Body of pancreas (tissue), 4 donors: ENCODE results near the gene DAPK2. TPM values are rescaled to one million over a fixed set of nuclear protein-coding genes. Genes with fewer than 3 reads are reported as not detected.

Experiments
- ATAC-seq: fragments of 150-250 bp; one replicate; pipeline ENCODE4 v1.9.1; 2016
- DNase-seq, 4 donors: peaks; one replicate each; pipeline ENCODE4 v3.0.0-alpha.2; 2019
- H3K27ac ChIP-seq, 4 donors: fragments of 200-600 bp; sonication (generic); 1 replicate in 3 of 4; 2 replicates in 1 of 4; pipeline versions ENCODE4 v1.5.1 to v1.6.1; 2016 to 2019; ENCODE audit warnings: mild to moderate bottlenecking in 1 of 4, mixed read lengths in 1 of 4, moderate library complexity in 1 of 4
- H3K27me3 ChIP-seq, 2 donors: fragments of 200-600 bp; sonication (generic); one replicate each; pipeline ENCODE4 v1.6.0; 2016; ENCODE audit warnings: mild to moderate bottlenecking in 1 of 2
- H3K36me3 ChIP-seq, 2 donors: fragments of 200-600 bp; sonication (generic); replicated peaks in 1 of 2; 2 replicates each; pipeline ENCODE4 v1.5.1; 2016; ENCODE audit warnings: low read depth in 2 of 2; ENCODE audit not compliant: insufficient read depth in 1 of 2
- H3K4me1 ChIP-seq: fragments of 200-600 bp; sonication (generic); one replicate; pipeline ENCODE4 v1.6.0; 2016
- H3K4me3 ChIP-seq, 2 donors: fragments of 200-600 bp; sonication (generic); 1 replicate in 1 of 2; 2 replicates in 1 of 2; pipeline ENCODE4 v1.5.1; 2016 to 2019
- H3K9me3 ChIP-seq, 3 donors: fragments of 200-600 bp; sonication (generic); 1 replicate in 2 of 3; 2 replicates in 1 of 3; pipeline ENCODE4 v1.5.1; 2016
- CTCF ChIP-seq, 7 experiments: fragments of 450-650 bp in 4 of 7; fragments of 200-600 bp in 3 of 7; sonication (generic) in 3 of 7; IDR thresholded peaks; one replicate each; pipeline ENCODE4 v1.5.1; 2016 to 2019; ENCODE audit warnings: antibody characterized with exemption in 7 of 7
- POLR2A ChIP-seq, 3 donors: fragments of 450-650 bp; IDR thresholded peaks; one replicate each; pipeline ENCODE4 v1.6.1; 2016; ENCODE audit warnings: antibody characterized with exemption in 3 of 3, mild to moderate bottlenecking in 2 of 3
- WGBS, 2 donors: methylation state at CpG; one replicate each; pipeline ENCODE4 v1.1.5; 2017; 5-methylcytosine and 5-hydroxymethylcytosine counted together
- intact Hi-C: fragments of 100-400 bp; cut with DNase I; formaldehyde crosslinking; loops from one replicate; pipeline ENCODE4 v1.15.1; 2023
- total RNA-seq, 2 donors: library from RNA; depleted of rRNA; stranded (reverse); fragments of >200 nt; gene quantifications; one replicate each; pipeline ENCODE4 v1.1.0, GENCODE V29; 2016

Gene DAPK2
- total RNA-seq, 2 donors from 2014 or later = 2.9 to 5.9 TPM

GRCh38 chr15:64013179-64014062 lies 32.9 kb downstream of the DAPK2 start:
- H3K27me3 ChIP-seq = no peaks in the 10 kb centered on the region
- peaks cover 69% of the 10 kb centered on the region for H3K4me1 ChIP-seq
- no peak overlapping the region for H3K4me3 ChIP-seq
- H3K27ac ChIP-seq = peak overlapping the region; percentile 6 to 75 (median 26)
- H3K9me3 ChIP-seq = no peaks in the 10 kb centered on the region
- WGBS, 2 donors = 75 to 83% methylated on average over 3 of the region's 3 CpGs
- no peak for TF ChIP-seq CTCF (IDR thresholded peaks at IDR 0.05)
- TF ChIP-seq POLR2A (IDR thresholded peaks at IDR 0.05) = no peak
- H3K36me3 ChIP-seq = no peaks in the 10 kb centered on the region
- intact Hi-C loops = no loop called here
- ATAC-seq (no peak), DNase-seq (peak in 1 of 4 donors; percentile 22)

- 67 to 79% methylated on average over 1 of the region's 1 CpG for WGBS, 2 donors
- no peak for DNase-seq
- TF ChIP-seq POLR2A (IDR thresholded peaks at IDR 0.05) (no peak), CTCF (IDR thresholded peaks at IDR 0.05) (no peak)
- Histone ChIP-seq H3K27ac (no peak overlapping the region), H3K4me3 (no peak overlapping the region), H3K4me1 (peaks cover 52% of the 10 kb centered on the region), H3K27me3 (no peaks in the 10 kb centered on the region), H3K9me3 (no peaks in the 10 kb centered on the region), H3K36me3 (no peaks in the 10 kb centered on the region)
- ATAC-seq = no peak
- intact Hi-C loops = no loop called here
These were observed 34.5 kb downstream of the DAPK2 start for GRCh38 chr15:64011736-64012135.

- H3K36me3 ChIP-seq = no peaks in the 10 kb centered on the region
- whole genome bisulfite sequencing, 2 donors = 42 to 47% methylated on average over 3 of the region's 3 CpGs
- ATAC-seq = peak; percentile 84
- intact Hi-C loops = no loop called here
- TF ChIP-seq POLR2A (IDR thresholded peaks at IDR 0.05) = no peak
- peaks cover 42% of the 10 kb centered on the region for H3K4me1 ChIP-seq
- H3K9me3 ChIP-seq = no peaks in the 10 kb centered on the region
- H3K27me3 ChIP-seq = no peaks in the 10 kb centered on the region
- H3K4me3 ChIP-seq = no peak overlapping the region
- peak overlapping the region in 1 of 4 donors; percentile 22 for H3K27ac ChIP-seq
- DNase-seq = peak; percentile 77 to 87 (median 81)
These were observed 35.6 kb downstream of the DAPK2 start for GRCh38 chr15:64010719-64011118.

- no peaks in the 10 kb centered on the region for H3K36me3 ChIP-seq
- DNase-seq = no peak
- H3K4me3 ChIP-seq = no peak overlapping the region
- WGBS, 2 donors = 76 to 81% methylated on average over 4 of the region's 4 CpGs
- no peaks in the 10 kb centered on the region for H3K9me3 ChIP-seq
- TF ChIP-seq CTCF (IDR thresholded peaks at IDR 0.05) (no peak), POLR2A (IDR thresholded peaks at IDR 0.05) (no peak)
- peaks cover 41% of the 10 kb centered on the region for H3K4me1 ChIP-seq
- no peak overlapping the region for H3K27ac ChIP-seq
- intact Hi-C loops = no loop called here
- no peak for ATAC-seq
- H3K27me3 ChIP-seq = no peaks in the 10 kb centered on the region
These were observed 36.5 kb downstream of the DAPK2 start for GRCh38 chr15:64009798-64010261.

GRCh38 chr15:64009241-64009640 lies 37.0 kb downstream of the DAPK2 start:
- H3K36me3 ChIP-seq = no peaks in the 10 kb centered on the region
- DNase-seq = no peak
- no peaks in the 10 kb centered on the region for H3K27me3 ChIP-seq
- WGBS, 2 donors = 70 to 82% methylated on average over 2 of the region's 2 CpGs
- H3K4me1 ChIP-seq = peaks cover 41% of the 10 kb centered on the region
- intact Hi-C loops = no loop called here
- H3K4me3 ChIP-seq = no peak overlapping the region
- no peak overlapping the region for H3K27ac ChIP-seq
- H3K9me3 ChIP-seq = no peaks in the 10 kb centered on the region
- ATAC-seq = no peak
- TF ChIP-seq CTCF (IDR thresholded peaks at IDR 0.05) = no peak
- TF ChIP-seq POLR2A (IDR thresholded peaks at IDR 0.05) = no peak
